AG08396 (cell line): ENCODE measurements around the gene SLC12A8.

Experiments used
- DNase-seq: peaks from one replicate; pipeline ENCODE4 v3.0.0; 2012; ENCODE audit warnings: low spot score, mixed read lengths

Gene SLC12A8

GRCh38 chr3:125154110-125154509 is 58.4 kb downstream of the SLC12A8 start:
- DNase-seq, result no peak

- no peak for DNase-seq
Measured at GRCh38 chr3:125152951-125153350, 59.6 kb downstream of the SLC12A8 start.

GRCh38 chr3:125151916-125152315 is 60.6 kb downstream of the SLC12A8 start:
- no peak for DNase-seq

GRCh38 chr3:125151442-125151817 is 61.1 kb downstream of the SLC12A8 start:
- no peak for DNase-seq

- no peak for DNase-seq
Measured at GRCh38 chr3:125150525-125151441, 61.8 kb downstream of the SLC12A8 start.

GRCh38 chr3:125149462-125149861 is 63.1 kb downstream of the SLC12A8 start:
- DNase-seq, result no peak

- DNase-seq, result peak; percentile 79
Measured at GRCh38 chr3:125148836-125149235, 63.7 kb downstream of the SLC12A8 start.

GRCh38 chr3:125148016-125148812 is 64.3 kb downstream of the SLC12A8 start:
- DNase-seq, result no peak

- no peak for DNase-seq
Measured at GRCh38 chr3:125147491-125147820, 65.1 kb downstream of the SLC12A8 start.

GRCh38 chr3:125146626-125147490 is 65.7 kb downstream of the SLC12A8 start:
- DNase-seq, result no peak

- no peak for DNase-seq
Measured at GRCh38 chr3:125145751-125146475, 66.6 kb downstream of the SLC12A8 start.

- DNase-seq, result no peak
Measured at GRCh38 chr3:125144653-125145314, 67.8 kb downstream of the SLC12A8 start.

GRCh38 chr3:125143982-125144652 is 68.4 kb downstream of the SLC12A8 start:
- DNase-seq, result peak; percentile 38

GRCh38 chr3:125143538-125143937 is 69.0 kb downstream of the SLC12A8 start:
- DNase-seq, result no peak

GRCh38 chr3:125142940-125143339 is 69.6 kb downstream of the SLC12A8 start:
- no peak for DNase-seq

- no peak for DNase-seq
Measured at GRCh38 chr3:125142420-125142778, 70.1 kb downstream of the SLC12A8 start.

GRCh38 chr3:125141596-125142419 is 70.7 kb downstream of the SLC12A8 start:
- DNase-seq, result peak; percentile 35

GRCh38 chr3:125140818-125141595 is 71.5 kb downstream of the SLC12A8 start:
- no peak for DNase-seq
